IPS DF 6.9 (cell line): ENCODE data around the gene CLPSL1.
"Not testable (repeated sequence)": the region's sequence is repeated elsewhere in the genome, so short reads cannot be mapped to it uniquely, and the experiment has no call there.

ENCODE experiments used
- DNase-seq: peaks from one replicate; pipeline ENCODE4 v3.0.0-alpha.2; 2013; ENCODE audit warnings: low read depth, low spot score
- H3K27ac ChIP-seq: one replicate; pipeline ENCODE4 v1.5.1; 2013; ENCODE audit warnings: low read length, control low read depth
- H3K27me3 ChIP-seq: 2 replicates; pipeline ENCODE4 v1.6.1; 2013; ENCODE audit warnings: mild to moderate bottlenecking, low read length; ENCODE audit not compliant: control insufficient read depth, insufficient read depth
- H3K36me3 ChIP-seq: 2 replicates; pipeline ENCODE4 v1.6.1; 2013; ENCODE audit warnings: low read length; ENCODE audit not compliant: control insufficient read depth, insufficient read depth
- H3K4me1 ChIP-seq: 2 replicates; pipeline ENCODE4 v1.6.1; 2013; ENCODE audit warnings: low read length; ENCODE audit not compliant: control insufficient read depth, insufficient read depth
- H3K4me3 ChIP-seq: 2 replicates; pipeline ENCODE4 v1.5.1; 2013; ENCODE audit warnings: mild to moderate bottlenecking, low read length
- H3K9me3 ChIP-seq: 2 replicates; pipeline ENCODE4 v1.6.1; 2013; ENCODE audit warnings: low read length, inconsistent platforms; ENCODE audit not compliant: control insufficient read depth, insufficient read depth
- WGBS: extraction: QIAGEN DNeasy Blood & Tissue Kit; methylation state at CpG from one replicate; pipeline ENCODE4 v1.1.7; 2013; ENCODE audit warnings: mixed read lengths, missing lambda C conversion rate; ENCODE audit not compliant: insufficient read length, insufficient coverage; 5-methylcytosine and 5-hydroxymethylcytosine counted together

Gene CLPSL1, protein sequence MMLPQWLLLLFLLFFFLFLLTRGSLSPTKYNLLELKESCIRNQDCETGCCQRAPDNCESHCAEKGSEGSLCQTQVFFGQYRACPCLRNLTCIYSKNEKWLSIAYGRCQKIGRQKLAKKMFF

DNA sequence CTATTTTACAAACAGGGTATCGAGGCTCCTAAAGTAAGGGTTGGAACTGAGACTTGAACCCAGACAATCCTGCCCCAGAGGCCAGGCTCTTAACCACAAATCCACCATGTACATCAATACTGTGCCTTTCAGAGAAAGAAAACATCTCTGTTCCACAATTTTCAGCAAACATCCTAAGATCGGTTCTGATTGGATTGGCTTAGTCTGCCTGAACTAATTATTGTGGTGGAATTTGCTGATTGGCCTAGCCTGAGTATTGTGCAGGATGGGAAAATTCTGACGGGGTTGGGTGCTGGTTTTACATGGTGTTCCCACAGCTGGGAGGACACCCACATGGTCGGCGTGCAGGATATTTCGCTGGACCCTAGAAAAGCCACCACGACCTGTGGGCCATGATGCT is at the start of gene CLPSL1:
Gene CLPSL1, plus strand, starts transcription at position 301 of the 400 bp plus-strand sequence. Its CDS starts 92 bp downstream, at position 393.
- no peaks in the 10 kb centered on the region for H3K9me3 ChIP-seq
- no peak within 1 kb of the TSS for H3K27ac ChIP-seq
- H3K4me1 ChIP-seq, result no peaks in the 10 kb centered on the region
- no peak within 1 kb of the TSS for H3K4me3 ChIP-seq
- H3K27me3 ChIP-seq, result no peaks in the 10 kb centered on the region
- no peak for DNase-seq
- WGBS, result no CpG with 5 or more reads among the region's 7 CpGs
- H3K36me3 ChIP-seq, result no peaks in the 10 kb centered on the region

DNA sequence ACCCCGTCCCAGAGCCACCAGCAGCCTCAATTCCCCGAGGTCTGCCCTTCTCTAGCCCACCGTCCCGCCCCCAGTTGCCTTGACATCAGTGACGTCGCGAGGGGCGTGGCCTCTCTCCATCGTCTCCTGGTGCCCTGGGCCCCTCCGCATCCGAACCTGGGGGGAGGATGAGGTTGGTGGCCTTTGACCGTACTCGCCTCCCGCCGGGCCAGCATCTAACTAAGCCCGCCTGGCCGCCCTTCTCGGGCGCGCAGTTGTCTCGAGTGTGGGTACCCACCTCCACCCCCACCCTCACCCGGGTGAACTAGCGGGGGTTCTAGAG is 49.4 kb upstream of the CLPSL1 start:
- H3K4me3 ChIP-seq, result peak overlapping the region; percentile 81
- no peaks in the 10 kb centered on the region for H3K9me3 ChIP-seq
- no peaks in the 10 kb centered on the region for H3K27me3 ChIP-seq
- H3K4me1 ChIP-seq, result peaks cover 6% of the 10 kb centered on the region
- no CpG with 5 or more reads among the region's 23 CpGs for WGBS
- DNase-seq, result peak; percentile 90
- no peak overlapping the region for H3K27ac ChIP-seq
- no peaks in the 10 kb centered on the region for H3K36me3 ChIP-seq

DNA sequence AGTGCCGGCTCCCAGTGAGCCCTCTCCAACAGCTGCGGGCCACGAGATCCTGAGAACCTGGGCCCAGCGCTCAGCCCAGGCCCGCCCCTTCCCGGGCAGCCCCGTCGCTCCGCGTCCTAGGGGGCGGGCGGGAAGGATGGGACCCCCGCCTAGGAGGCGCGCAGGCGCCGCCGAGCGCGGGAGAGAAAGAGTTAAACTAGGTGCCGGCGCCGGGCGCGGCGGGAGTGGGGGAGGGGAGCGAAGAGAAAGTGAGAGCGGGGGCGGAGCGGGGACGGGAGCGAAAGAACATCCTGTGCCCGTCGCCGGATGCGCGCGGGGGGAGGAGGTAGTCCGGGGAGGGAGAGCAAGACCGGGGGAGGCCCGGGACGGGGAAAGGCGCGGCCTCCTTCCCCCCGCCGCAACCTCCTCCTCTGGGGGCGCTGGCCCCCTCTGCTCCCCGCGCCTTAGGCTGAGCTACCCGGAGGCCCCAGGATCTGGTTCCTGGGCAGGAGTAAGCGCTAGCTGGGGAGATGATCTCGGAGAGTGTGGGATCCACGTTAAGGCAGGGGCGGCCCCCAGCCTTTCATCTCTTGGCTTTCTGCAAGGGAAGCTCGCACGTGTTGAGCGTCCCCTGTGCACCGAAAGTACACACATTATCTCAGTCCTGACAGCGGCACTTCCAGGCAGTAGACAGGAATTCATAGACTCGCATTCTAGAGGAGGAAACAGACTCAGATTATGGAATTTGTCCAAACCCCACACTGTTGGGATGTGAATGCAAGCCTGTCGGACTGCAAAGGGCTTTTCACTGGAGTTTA is 48.9 kb upstream of the CLPSL1 start:
- peaks cover 5% of the 10 kb centered on the region for H3K4me1 ChIP-seq
- H3K27ac ChIP-seq, result no peak overlapping the region
- H3K27me3 ChIP-seq, result no peaks in the 10 kb centered on the region
- peak overlapping the region; percentile 81 for H3K4me3 ChIP-seq
- DNase-seq, result no peak
- no CpG with 5 or more reads among the region's 61 CpGs for WGBS
- H3K9me3 ChIP-seq, result no peaks in the 10 kb centered on the region
- H3K36me3 ChIP-seq, result no peaks in the 10 kb centered on the region

DNA sequence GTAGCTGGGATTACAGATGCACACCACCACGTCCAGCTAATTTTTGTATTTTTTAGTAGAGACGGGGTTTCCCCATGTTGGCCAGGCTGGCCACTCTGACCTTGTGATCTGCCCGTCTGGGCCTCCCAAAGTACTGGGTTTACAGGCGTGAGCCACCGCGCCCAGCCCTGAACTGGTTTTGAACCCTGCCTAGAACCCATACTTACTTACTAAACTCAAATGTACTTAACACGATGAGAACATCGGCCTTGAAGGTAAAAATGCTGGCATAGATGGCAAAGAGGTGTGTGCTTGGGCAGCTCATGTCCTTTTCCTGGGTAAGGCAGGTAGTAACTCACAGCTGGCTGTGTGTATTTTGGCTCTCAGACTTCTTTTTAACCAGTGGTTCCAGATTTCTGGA is 47.2 kb upstream of the CLPSL1 start:
- DNase-seq, result no peak
- no peak overlapping the region for H3K4me3 ChIP-seq
- peaks cover 5% of the 10 kb centered on the region; the same call in 1 of the 2 replicates for H3K4me1 ChIP-seq
- H3K27me3 ChIP-seq, result no peaks in the 10 kb centered on the region
- no peaks in the 10 kb centered on the region for H3K36me3 ChIP-seq
- H3K9me3 ChIP-seq, result no peaks in the 10 kb centered on the region
- no peak overlapping the region for H3K27ac ChIP-seq
- WGBS, result no CpG with 5 or more reads among the region's 8 CpGs

DNA sequence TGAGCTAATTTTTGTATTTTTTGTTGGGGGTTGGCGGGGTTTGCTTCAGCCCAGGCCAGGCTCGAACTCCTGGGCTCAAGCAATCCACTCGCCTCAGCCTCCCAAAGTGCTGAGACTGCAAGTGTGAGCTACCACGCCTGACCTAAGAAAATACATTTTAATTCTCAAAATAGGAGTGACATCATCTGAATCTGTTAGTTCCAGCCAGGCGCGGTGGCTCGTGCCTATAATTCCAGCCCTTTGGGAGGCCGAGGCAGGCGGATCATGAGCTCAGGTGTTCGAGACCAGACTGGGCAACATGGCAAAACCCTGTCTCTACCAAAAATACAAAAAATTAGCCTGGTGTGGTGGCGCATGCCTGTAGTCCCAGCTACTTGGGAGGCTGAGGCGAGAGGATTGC is 46.5 kb upstream of the CLPSL1 start:
- not testable (repeated sequence) for H3K36me3 ChIP-seq, DNase-seq, H3K27ac ChIP-seq, H3K27me3 ChIP-seq, H3K4me1 ChIP-seq, H3K9me3 ChIP-seq, H3K4me3 ChIP-seq
- no CpG with 5 or more reads among the region's 12 CpGs for WGBS

DNA sequence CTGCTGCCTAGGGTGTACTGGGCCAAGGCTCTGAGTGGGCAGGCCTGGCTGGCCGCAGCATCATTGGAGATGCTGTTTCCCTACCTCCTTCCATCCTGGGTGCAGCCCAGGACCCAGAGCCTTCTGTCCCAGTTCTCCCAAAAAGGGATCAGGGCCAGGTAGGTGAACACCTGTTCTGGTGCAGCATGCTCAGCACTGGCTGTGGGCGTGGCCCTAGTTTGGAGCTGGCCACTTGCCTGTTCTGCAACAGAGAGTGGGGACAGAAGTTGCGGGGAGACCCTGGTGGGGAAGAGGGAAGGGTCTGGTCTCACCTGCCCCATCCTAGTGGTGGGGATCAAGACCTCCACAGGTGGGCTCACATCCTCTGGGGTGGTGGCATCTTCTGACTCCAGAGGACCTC is 45.4 kb upstream of the CLPSL1 start:
- Histone ChIP-seq H3K4me3 (no peak overlapping the region), H3K27me3 (no peaks in the 10 kb centered on the region), H3K36me3 (no peaks in the 10 kb centered on the region), H3K27ac (no peak overlapping the region), H3K4me1 (peaks cover 8% of the 10 kb centered on the region), H3K9me3 (no peaks in the 10 kb centered on the region)
- no peak for DNase-seq
- WGBS, result no CpG with 5 or more reads among the region's 3 CpGs

DNA sequence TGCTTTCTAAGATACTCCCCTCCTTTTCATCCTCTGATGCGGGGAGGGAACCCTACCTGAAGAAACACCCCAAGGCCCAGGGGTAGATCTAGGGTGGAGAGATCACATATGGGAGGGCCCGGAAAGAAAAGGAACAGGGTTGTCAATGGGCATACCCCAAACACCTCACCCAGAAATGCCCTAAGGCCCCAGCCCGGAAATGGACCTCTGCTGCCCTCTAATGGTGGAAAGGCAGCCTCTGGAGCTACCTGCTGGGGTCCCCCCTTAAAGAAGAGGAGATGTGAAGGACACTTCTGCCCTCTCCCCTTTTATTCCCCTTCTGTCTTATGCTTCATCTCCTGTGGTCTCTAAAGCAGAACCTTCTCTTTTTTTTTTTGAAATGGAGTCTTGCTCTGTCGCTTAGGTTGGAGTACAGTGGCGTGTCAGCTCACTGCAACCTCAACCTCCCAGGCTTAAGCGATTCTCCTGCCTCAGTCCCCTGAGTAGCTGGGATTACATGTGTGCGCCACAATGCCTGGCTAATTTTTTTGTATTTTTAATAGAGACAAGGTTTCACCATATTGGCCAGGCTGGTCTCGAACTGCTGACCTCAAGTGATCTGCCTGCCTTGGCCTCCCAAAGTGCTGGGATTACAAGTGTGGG is 44.4 kb upstream of the CLPSL1 start:
- Histone ChIP-seq H3K27me3 (no peaks in the 10 kb centered on the region), H3K9me3 (no peaks in the 10 kb centered on the region), H3K4me3 (no peak overlapping the region), H3K27ac (no peak overlapping the region), H3K4me1 (peaks cover 10% of the 10 kb centered on the region), H3K36me3 (no peaks in the 10 kb centered on the region)
- no peak for DNase-seq
- WGBS, result no CpG with 5 or more reads among the region's 8 CpGs

DNA sequence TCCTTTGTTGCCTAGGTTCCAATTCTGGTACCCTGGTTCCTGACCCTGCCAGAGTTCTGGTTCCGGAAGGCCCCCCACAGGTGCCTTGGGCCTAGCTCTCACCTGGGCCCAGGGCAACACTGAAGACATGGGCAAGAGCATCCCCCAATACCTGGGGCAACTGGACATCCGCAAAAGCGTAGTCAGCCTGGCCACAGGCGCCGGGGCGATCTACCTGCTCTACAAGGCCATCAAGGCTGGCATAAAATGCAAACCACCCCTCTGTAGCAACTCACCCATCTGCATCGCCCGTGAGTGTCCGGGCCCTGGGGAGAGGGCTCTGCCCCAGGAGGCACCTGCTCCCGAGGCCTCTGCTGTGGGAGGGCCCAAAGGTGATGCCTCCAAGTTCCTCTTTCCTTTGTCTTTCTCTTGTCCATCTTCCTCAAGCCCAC is 43.8 kb upstream of the CLPSL1 start, which contains the start of gene ARMC12:
Gene ARMC12, plus strand, starts transcription at position 51 of the 431 bp plus-strand sequence. Its CDS starts 77 bp downstream, at position 128.
- H3K27me3 ChIP-seq, result no peaks in the 10 kb centered on the region
- H3K27ac ChIP-seq, result no peak within 1 kb of the TSS
- H3K4me1 ChIP-seq, result peaks cover 10% of the 10 kb centered on the region
- no CpG with 5 or more reads among the region's 10 CpGs for WGBS
- DNase-seq, result no peak
- H3K9me3 ChIP-seq, result no peaks in the 10 kb centered on the region
- H3K4me3 ChIP-seq, result no peak within 1 kb of the TSS
- no peaks in the 10 kb centered on the region for H3K36me3 ChIP-seq

DNA sequence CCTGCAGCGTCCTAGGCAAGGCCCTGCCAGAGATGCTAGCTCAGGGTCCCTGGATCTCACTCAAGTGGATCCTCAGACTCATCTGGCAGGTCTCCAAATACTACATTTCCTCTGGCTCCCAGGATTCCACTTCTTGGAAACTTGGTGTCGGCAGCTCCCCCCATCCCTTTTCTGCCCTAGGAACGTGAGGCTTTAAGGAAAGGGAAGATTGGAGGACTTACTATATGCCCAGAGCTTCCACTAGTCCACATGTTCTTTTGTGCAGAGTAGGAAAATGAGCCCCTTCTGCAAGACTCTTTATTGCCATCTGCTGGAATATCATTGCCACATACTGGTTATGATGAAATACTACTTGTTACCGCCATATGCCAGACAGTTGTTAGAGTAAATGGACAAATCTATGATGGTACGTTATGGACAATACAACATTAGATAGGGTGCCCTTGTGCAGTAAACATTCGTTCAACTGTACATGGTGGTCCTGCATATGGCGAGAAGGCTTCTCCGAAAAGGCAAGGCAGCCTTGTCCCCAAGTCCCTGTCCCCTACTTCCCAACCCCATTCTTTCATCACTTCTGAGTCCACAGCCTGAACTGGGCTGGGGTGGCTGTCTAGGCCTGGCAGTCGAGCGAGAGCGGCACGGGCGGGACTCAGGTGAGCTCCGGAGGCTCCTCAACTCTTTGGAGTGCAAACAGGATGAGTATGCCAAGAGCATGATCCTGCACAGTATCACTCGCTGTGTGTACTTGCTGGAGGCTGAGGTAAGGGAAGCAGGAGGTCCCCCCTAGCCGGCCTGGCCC is 43.2 kb upstream of the CLPSL1 start:
- no peak overlapping the region for H3K27ac ChIP-seq
- H3K4me1 ChIP-seq, result peaks cover 10% of the 10 kb centered on the region
- no CpG with 5 or more reads among the region's 16 CpGs for WGBS
- no peaks in the 10 kb centered on the region for H3K36me3 ChIP-seq
- no peak overlapping the region for H3K4me3 ChIP-seq
- no peaks in the 10 kb centered on the region for H3K9me3 ChIP-seq
- no peaks in the 10 kb centered on the region for H3K27me3 ChIP-seq
- no peak for DNase-seq
